ENCODE measurements around the gene SLC43A2.
"Not testable (repeated sequence)": the region's sequence is repeated elsewhere in the genome, so short reads cannot be mapped to it uniquely, and the experiment has no call there.

The SLC43A2 gene

DNA sequence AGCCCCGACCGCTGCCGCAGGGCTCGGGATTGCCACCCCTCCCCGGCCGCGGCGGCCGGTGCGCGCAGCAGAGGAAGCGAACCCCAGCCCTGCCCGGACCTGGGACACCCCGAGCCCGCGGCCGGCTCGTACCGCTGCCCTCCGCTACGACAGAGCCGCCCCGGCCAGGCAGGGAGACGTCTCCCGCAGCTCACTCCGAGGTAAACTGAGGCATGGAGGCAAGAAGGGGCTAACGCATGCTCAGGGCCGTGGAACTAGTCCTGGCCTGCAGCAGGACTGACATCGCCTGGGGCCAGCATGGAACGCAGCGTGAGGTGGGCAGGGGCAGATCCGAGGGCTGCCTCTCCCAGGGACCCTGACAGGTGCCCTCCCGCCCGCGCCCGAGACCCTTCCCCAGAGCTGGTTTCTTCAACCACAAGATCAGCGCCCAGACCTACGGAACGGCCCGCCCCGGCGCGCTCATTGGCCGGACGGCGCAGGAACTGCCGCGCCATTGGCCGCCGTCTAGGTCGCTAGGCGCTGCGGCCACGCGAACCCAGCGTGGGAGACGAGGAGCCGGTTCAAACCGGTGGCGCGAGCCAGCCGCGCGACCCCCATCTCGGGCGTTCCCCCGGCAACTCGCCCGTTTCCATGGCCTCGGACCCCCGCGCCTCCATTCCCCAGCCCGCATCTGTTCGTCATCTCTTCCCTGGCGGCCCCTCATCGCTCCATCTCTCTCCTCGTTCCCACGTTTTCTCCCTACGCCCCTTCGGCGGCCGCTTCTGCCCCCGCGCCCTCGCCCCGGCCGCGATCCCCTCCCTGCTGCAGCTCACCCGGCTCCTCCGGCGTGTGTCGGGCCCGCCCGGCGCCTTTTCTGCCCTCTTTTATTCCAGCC lies at the start of gene SLC43A2:
Gene SLC43A2 (minus strand): TSS at position 853 of the 874 bp plus-strand sequence. CDS start 960 bp downstream, outside the sequence.
- peak; percentile 79 to 96 (median 90) for DNase-seq
- intact Hi-C loops (cut with DNase I): loop anchor here (5.0 kb wide), 1 partner anchor 51 kb away; no protein-coding TSS in a partner anchor

- DNase-seq: no peak
- intact Hi-C loops (cut with DNase I): no loop called here
These were observed 47.8 kb upstream of the SLC43A2 start for GRCh38 chr17:1676401-1676800.

GRCh38 chr17:1673041-1673785 lies 44.6 kb upstream of the SLC43A2 start:
- intact Hi-C loops (cut with DNase I): no loop called here
- DNase-seq: no peak

DNA sequence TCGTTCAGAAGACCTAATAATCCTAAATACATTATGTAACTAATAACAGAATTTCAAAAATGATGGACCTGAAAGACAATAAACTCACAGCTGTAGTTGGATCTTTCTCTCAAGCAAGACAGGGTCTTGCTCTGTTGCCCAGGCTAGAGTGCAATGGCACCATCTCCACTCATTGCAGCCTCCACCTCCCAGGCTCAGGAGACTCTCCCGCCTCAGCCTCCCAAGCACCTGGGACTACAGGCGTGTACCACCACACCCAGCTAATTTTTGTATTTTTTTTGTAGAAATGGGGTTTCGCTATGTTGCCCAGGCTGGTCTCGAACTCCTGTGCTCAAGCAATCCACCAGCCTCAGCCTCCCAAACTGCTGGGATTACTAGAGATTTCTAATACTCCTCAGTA lies 35.3 kb upstream of the SLC43A2 start:
- intact Hi-C loops (cut with DNase I); DNase-seq: not testable (repeated sequence)

DNA sequence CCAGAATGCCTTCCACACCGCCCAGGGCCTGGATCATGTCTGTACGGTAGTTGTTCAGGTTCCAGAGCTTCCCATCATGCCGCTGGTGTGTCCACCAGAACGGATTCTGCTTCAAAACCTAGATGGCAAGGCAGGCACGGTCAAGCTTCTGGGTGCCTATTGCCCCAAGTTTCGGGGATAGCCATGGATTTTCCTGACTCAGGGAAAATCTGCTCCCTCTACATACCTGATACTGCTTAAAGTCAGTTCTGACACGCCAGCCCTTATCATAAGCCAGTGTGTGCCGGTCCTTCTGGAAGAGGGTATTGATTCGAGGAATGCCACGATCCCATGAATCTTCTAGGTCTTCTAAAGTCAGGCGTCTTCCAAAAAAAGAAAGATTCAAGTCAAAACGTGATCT lies 32.4 kb upstream of the SLC43A2 start:
- no peak for DNase-seq
- intact Hi-C loops (cut with DNase I): no loop called here

GRCh38 chr17:1658100-1658499 lies 29.5 kb upstream of the SLC43A2 start:
- intact Hi-C loops (cut with DNase I): no loop called here
- no peak for DNase-seq

- no peak for DNase-seq
- intact Hi-C loops (cut with DNase I): no loop called here
These were observed 25.1 kb upstream of the SLC43A2 start for GRCh38 chr17:1653735-1654134.

DNA sequence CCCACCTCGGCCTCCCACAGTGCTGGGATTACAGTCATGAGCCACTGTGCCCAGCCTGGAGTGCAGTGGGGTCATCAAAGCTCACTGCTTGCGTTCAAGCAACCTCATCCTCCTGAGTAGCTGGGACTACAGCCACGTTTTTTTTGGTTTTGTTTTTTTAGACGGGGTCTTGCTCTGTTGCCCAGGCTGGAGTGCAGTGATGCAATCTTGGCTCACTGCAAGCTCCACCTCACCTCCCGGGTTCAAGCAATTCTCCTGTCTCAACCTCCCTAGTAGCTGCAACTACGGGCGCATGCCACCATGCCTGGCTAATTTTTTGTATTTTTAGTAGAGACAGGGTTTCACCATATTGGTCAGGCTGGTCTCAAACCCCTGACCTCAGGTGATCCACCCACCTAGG lies 24.2 kb upstream of the SLC43A2 start:
- DNase-seq: not testable (repeated sequence)

GRCh38 chr17:1651559-1651844 lies 22.9 kb upstream of the SLC43A2 start:
- intact Hi-C loops (cut with DNase I): no loop called here
- DNase-seq: no peak

More for the DNA sequence above, 24.2 kb upstream of the SLC43A2 start:
- intact Hi-C loops (cut with DNase I): not testable (repeated sequence)

GRCh38 chr17:1650731-1651558 lies 22.3 kb upstream of the SLC43A2 start:
- intact Hi-C loops (cut with DNase I): no loop called here
- no peak for DNase-seq

DNA sequence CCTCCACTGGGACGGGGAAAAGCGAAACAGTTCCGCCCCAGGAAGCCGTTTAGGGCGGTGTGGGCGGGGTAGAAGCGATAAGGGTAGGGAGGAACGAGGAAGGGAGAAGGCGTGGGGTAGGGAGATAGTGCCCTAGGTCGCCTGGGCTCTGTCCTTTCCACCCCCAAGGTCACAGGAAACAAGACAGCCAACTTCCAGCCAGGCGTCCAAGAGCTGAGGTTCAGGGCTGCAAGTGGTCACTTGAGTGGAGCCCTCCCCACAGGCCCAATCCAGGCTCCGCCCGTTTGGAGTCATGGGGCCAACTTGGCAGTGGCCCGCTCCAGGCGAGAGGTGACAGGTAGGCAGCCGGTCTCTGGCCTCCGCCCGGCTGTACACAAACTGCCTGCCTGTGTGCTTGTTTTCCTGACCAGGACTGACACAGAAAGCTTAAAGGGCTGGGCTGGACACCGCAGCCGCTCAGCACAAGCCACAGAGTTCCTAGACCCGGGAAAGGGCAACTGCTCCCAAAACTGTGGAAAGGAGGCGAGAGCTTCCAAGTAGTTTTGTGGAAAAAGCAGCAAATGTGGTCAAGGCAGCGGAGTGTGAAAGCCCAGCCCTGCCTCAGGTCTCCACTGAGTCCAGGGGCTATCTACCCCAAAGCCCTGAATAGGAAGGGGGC lies 21.3 kb upstream of the SLC43A2 start, which contains the start of gene RILP:
Gene RILP (minus strand): TSS at position 23 of the 658 bp plus-strand sequence. CDS start 62 bp downstream, outside the sequence.
- intact Hi-C loops (cut with DNase I): loop anchor here (5.0 kb wide), 1 partner anchor 73 kb away; no protein-coding TSS in a partner anchor
- peak in 12 of 42 donors; percentile 23 to 62 (median 38) for DNase-seq

- DNase-seq: peak; percentile 88 to 98 (median 95)
- intact Hi-C loops (cut with DNase I): loop anchor here (5.0 kb wide), 1 partner anchor 72 kb away; no protein-coding TSS in a partner anchor
These were observed 20.6 kb upstream of the SLC43A2 start for GRCh38 chr17:1648963-1649843.

GRCh38 chr17:1648173-1648962 lies 19.7 kb upstream of the SLC43A2 start:
- peak in 24 of 42 donors; percentile 17 to 60 (median 47) for DNase-seq
- intact Hi-C loops (cut with DNase I): loop anchor here (5.0 kb wide), 1 partner anchor 71 kb away; no protein-coding TSS in a partner anchor

- intact Hi-C loops (cut with DNase I): loop anchor here (5.0 kb wide), 1 partner anchor 70 kb away; no protein-coding TSS in a partner anchor
- DNase-seq: no peak
These were observed 19.2 kb upstream of the SLC43A2 start for GRCh38 chr17:1647802-1648171.

- no peak for DNase-seq
- intact Hi-C loops (cut with DNase I): loop anchor here (5.0 kb wide), 1 partner anchor 69 kb away; no protein-coding TSS in a partner anchor
These were observed 17.7 kb upstream of the SLC43A2 start for GRCh38 chr17:1646199-1646875.

Measured in head of caudate nucleus (tissue), 42 donors.